ENCODE data around the gene TNC.

- TF ChIP-seq EZH2 (IDR thresholded peaks at IDR 0.05; ENCODE audit: insufficient read depth, poor library complexity, severe bottlenecking): no peak
- TF ChIP-seq EZH2phosphoT487 (IDR thresholded peaks at IDR 0.05; ENCODE audit: insufficient read depth, low read depth): no peak
Measured at GRCh38 chr9:115032296-115032695, 85.7 kb downstream of the TNC start.

Data from GM23248 (cell line).